Testis (tissue), 3 donors: Measurements from ENCODE around the gene COL4A2. TPM values are rescaled to one million over a fixed set of nuclear protein-coding genes. Genes with fewer than 3 reads are reported as not detected.

Experiments
- DNase-seq: peaks from one replicate; pipeline ENCODE4 v3.0.0-alpha.2; 2019
- H3K27ac ChIP-seq, 2 donors: fragments of 200-600 bp; sonication (generic); one replicate each; pipeline ENCODE4 v1.5.1; 2019
- H3K27me3 ChIP-seq: fragments of 200-600 bp; sonication (generic); one replicate; pipeline ENCODE4 v1.5.1; 2019
- H3K36me3 ChIP-seq: fragments of 200-600 bp; sonication (generic); one replicate; pipeline ENCODE4 v1.5.1; 2017; ENCODE audit warnings: low read depth; ENCODE audit errors: missing control alignments
- H3K4me1 ChIP-seq: fragments of 200-600 bp; sonication (generic); one replicate; pipeline ENCODE4 v1.5.1; 2019
- H3K4me3 ChIP-seq, 2 donors: fragments of 200-600 bp; sonication (generic); one replicate each; pipeline ENCODE4 v1.5.1; 2017 to 2019
- H3K9me3 ChIP-seq: fragments of 200-600 bp; sonication (generic); one replicate; pipeline ENCODE4 v1.5.1; 2017
- CTCF ChIP-seq, 3 experiments: fragments of 450-650 bp in 2 of 3; fragments of 200-600 bp in 1 of 3; sonication (generic) in 1 of 3; IDR thresholded peaks; one replicate each; pipeline ENCODE4 v1.5.1; 2016 to 2019; ENCODE audit warnings: antibody characterized with exemption in 3 of 3, mild to moderate bottlenecking in 2 of 3, moderate library complexity in 1 of 3
- POLR2A ChIP-seq: fragments of 450-650 bp; IDR thresholded peaks from one replicate; pipeline ENCODE4 v1.6.1; 2017; ENCODE audit warnings: antibody characterized with exemption, mild to moderate bottlenecking, moderate library complexity
- WGBS, 2 donors: methylation state at CpG; one replicate each; pipeline ENCODE4 v1.1.5; 2018; 5-methylcytosine and 5-hydroxymethylcytosine counted together
- intact Hi-C: fragments of 100-400 bp; cut with DNase I; formaldehyde crosslinking; loops from one replicate; pipeline ENCODE4 v1.15.1; 2023; ENCODE audit warnings: low total_unique reads
- polyA plus RNA-seq: library from polyadenylated mRNA; stranded (reverse); fragments of 350-450 nt; fragmentation: Illumina TruSeq; extraction: RNeasy Lipid Tissue Mini Kit (QIAGEN cat#74804); gene quantifications from one replicate; pipeline ENCODE4 v1.2.3, GENCODE V29; 2014; ENCODE audit warnings: low read depth, low replicate concordance; ENCODE audit not compliant: insufficient read depth
- total RNA-seq, 2 donors: library from RNA; depleted of rRNA; stranded (reverse); fragments of >200 nt; gene quantifications; one replicate each; pipeline ENCODE4 v1.2.3, GENCODE V29; 2016

COL4A2 gene
- total and polyA plus RNA-seq, 3 donors from 2014 or later = 69.1 to 89.9 (median 81.0) TPM

- no peak for DNase-seq
- Histone ChIP-seq H3K27ac (no peak overlapping the region), H3K36me3 (no peaks in the 10 kb centered on the region), H3K4me3 (no peak overlapping the region), H3K9me3 (no peaks in the 10 kb centered on the region), H3K4me1 (peaks cover 9% of the 10 kb centered on the region), H3K27me3 (no peaks in the 10 kb centered on the region)
- WGBS, 2 donors = 44 to 75% methylated on average over 2 of the region's 2 CpGs
- TF ChIP-seq POLR2A (no peak), CTCF (IDR thresholded peaks at IDR 0.05) (no peak)
- intact Hi-C loops = loop anchor here (10.0 kb wide), 1 partner anchor 59 kb away; no protein-coding TSS in a partner anchor
Observed at GRCh38 chr13:110403721-110404120, 96.6 kb downstream of the COL4A2 start.

- peaks cover 9% of the 10 kb centered on the region for H3K4me1 ChIP-seq
- no peak overlapping the region for H3K4me3 ChIP-seq
- intact Hi-C loops = loop anchor here (10.0 kb wide), 1 partner anchor 60 kb away; no protein-coding TSS in a partner anchor
- no peaks in the 10 kb centered on the region for H3K9me3 ChIP-seq
- DNase-seq = no peak
- H3K27me3 ChIP-seq = no peaks in the 10 kb centered on the region
- WGBS, 2 donors = 93 to 98% methylated on average over 4 of the region's 4 CpGs
- TF ChIP-seq CTCF (IDR thresholded peaks at IDR 0.05) (no peak), POLR2A (no peak)
- no peaks in the 10 kb centered on the region for H3K36me3 ChIP-seq
- H3K27ac ChIP-seq = no peak overlapping the region
Observed at GRCh38 chr13:110404321-110404720, 97.2 kb downstream of the COL4A2 start.

GRCh38 chr13:110405597-110406450, 98.7 kb downstream of the COL4A2 start:
- Histone ChIP-seq H3K27me3 (no peaks in the 10 kb centered on the region), H3K4me1 (peaks cover 12% of the 10 kb centered on the region), H3K4me3 (no peak overlapping the region), H3K27ac (no peak overlapping the region), H3K36me3 (no peaks in the 10 kb centered on the region), H3K9me3 (no peaks in the 10 kb centered on the region)
- DNase-seq = no peak
- TF ChIP-seq CTCF (IDR thresholded peaks at IDR 0.05) (no peak), POLR2A (no peak)
- WGBS, 2 donors = 75 to 82% methylated on average over 10 to 12 of the region's 12 CpGs
- intact Hi-C loops = loop anchor here (10.0 kb wide), 1 partner anchor 61 kb away; no protein-coding TSS in a partner anchor

GRCh38 chr13:110407021-110407420, 99.9 kb downstream of the COL4A2 start:
- Histone ChIP-seq H3K36me3 (no peaks in the 10 kb centered on the region), H3K4me1 (peaks cover 16% of the 10 kb centered on the region), H3K9me3 (no peaks in the 10 kb centered on the region), H3K4me3 (no peak overlapping the region), H3K27me3 (no peaks in the 10 kb centered on the region), H3K27ac (no peak overlapping the region)
- no peak for DNase-seq
- intact Hi-C loops = loop anchor here (10.0 kb wide), 1 partner anchor 62 kb away; no protein-coding TSS in a partner anchor
- no peak for TF ChIP-seq CTCF (IDR thresholded peaks at IDR 0.05)
- TF ChIP-seq POLR2A = no peak
- 96 to 97% methylated on average over 14 of the region's 14 CpGs for whole genome bisulfite sequencing, 2 donors
